HG03571 (cell line): ENCODE data around the gene MPEG1.

ENCODE experiments used
- ATAC-seq: cut with Tn5 transposase; IDR thresholded peaks from one replicate; pipeline ENCODE4 v1.9.1; 2021; ENCODE audit not compliant: unreplicated experiment

MPEG1 gene

DNA sequence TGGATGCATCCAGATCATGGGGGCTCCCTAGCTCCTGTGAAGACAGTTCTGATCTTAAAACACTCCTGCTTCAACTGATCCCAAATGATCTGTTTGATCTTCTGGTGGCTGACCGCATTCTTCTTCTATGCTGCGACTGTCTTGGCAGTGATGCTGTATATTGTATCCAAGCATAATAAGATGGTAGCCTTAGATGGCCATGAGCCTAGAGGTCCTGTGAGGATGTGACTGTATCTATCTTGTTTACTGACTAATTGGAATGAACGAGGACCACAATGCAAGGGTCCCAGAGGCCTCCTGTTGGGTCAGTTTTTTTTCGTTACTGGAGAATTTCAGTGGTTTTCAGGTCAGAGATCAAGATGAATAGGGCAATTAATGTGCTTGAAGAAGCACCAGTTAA lies 7.1 kb upstream of the MPEG1 start:
- ATAC-seq: no peak

GRCh38 chr11:59218893-59219292 lies 6.2 kb upstream of the MPEG1 start:
- no peak for ATAC-seq

DNA sequence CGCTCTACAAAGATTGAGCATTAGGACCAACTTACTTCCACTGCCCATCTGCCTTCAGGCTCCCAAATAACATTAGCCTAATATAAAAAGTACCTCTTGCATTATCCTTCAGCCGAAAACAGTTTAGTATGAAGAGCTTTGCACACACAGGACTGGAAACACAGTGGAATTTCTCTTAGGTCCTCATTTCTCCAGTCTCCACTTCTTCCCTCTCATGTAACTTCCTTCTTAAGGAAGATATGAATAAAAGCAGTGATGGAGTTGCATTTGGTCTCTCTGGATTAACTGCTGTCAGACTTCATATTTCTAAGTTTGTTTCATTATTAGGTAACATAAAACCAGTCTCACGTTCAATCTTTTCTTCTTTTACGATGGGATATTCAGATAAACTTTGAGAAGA lies 5.6 kb upstream of the MPEG1 start:
- ATAC-seq: no peak

DNA sequence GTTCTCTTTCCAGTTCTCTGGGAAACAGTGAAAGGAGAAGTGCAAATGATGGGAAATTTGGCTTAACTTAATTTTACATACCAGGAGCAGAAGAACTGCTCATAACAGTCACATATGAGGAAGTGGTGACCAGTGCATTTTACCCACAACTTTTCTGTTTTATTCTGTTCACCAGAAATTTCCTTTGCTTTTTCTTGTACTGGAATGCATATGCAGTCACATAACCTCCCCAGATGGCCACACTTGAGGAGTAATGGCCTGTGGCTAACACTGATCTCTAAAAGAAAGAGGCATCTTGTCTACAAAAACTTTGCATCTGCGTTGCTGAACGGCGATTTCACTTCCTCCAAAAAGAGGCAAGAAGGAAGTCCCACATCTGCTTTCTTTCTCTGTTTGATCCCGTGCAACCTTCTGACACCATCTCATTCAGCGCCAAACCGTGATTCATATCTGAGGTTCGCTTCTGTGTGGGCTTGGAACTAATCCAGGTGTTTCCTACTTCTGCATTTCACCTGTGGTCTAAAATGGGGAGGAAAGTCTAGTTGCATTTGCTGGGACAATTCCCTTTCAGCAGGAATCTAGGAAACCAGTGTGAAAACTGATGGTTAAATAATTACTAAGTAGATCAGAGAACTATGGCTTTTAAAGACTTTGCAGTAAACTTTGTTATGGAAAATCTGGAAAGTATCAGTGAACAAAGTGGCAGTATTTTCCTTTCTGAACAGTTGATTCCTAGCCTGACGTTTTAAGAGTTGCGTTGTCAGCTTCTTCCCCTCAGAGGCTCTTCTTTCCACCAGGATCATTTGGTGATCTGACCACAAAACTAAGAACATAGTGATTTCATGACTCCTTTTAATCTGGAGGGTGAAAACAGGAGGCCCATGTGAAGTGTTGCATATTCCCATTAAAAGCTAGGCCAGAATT lies 4.2 kb upstream of the MPEG1 start:
- ATAC-seq: peak; percentile 93

DNA sequence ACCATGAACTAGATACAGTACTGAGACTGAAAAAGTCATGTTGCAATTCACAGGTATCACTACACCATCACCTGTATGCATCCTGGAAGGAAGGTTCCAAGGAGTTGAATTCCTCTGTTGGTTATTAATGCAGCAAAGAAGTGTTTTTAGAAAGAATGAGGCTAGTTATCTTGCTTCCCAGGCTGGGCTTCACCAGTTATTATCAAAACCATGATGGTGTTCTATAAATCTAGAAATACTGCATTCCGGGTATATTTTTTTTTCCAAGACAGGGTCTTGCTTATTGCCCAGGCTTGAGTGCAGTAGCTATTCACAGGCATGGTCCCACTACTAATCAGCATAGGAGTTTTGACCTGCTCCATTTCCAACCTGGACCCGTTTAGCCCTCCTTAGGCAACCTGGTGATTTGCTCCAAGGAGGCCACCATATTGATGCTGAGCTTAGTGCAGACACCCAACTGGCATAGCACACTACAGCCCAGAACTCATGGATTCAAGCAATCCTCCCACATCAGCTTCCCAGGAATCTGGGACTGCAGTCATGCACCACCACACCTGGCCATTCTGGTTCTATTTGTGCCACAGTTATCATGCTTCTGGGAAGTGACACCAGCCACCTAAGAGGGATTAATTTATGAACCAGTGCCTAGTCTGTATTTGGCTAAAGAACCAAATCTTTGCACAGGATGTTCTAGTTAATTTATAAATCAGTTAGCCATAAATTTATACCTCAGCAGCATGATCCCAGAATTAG lies 1.6 kb upstream of the MPEG1 start:
- ATAC-seq: no peak

- no peak for ATAC-seq
Measured at GRCh38 chr11:59212222-59212621, 505 bp downstream of the MPEG1 start.

GRCh38 chr11:59208956-59209355 lies 3.8 kb downstream of the MPEG1 start:
- no peak for ATAC-seq

- ATAC-seq: peak; percentile 58
Measured at GRCh38 chr11:59207988-59208451, 4.7 kb downstream of the MPEG1 start.

- no peak for ATAC-seq
Measured at GRCh38 chr11:59206635-59207034, 6.1 kb downstream of the MPEG1 start.

DNA sequence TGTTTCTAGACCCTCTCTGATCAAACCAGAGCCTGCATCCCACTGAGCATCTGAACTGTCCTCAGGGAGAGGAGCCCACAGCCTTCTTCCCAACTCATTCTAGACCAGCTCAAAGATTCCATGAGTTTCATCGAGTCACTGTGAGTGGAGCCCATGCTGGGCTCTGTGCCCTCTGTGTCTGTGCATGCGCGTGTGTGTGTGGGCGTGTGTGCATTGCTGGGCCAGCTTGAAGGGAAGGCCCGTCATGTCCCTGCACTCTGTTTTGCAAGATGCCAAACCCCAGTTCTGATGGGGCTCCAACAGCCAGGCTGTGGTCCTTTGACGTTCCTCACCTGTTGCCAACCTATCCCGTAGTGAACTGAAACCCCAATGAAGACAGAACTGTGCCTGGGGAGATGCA lies 7.1 kb downstream of the MPEG1 start:
- no peak for ATAC-seq

DNA sequence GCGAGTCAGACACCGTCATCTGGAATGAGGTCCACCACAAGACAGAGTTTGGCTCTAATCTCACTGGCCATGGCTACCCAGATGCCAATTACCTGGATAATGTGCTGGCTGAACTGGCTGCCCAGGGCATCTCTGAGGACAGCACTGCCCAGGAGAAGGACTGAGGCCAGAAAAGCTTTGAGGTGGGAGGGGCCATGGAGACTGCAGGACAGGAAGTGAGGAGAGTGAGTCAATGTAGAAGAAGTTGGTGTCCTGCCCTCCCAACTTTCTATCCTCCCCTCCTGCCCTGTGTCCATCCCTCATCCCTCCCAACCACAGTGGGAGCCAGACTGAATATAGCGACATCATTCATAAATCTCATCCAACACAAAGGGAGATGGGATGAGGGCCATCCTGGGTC lies 8.0 kb downstream of the MPEG1 start:
- no peak for ATAC-seq

DNA sequence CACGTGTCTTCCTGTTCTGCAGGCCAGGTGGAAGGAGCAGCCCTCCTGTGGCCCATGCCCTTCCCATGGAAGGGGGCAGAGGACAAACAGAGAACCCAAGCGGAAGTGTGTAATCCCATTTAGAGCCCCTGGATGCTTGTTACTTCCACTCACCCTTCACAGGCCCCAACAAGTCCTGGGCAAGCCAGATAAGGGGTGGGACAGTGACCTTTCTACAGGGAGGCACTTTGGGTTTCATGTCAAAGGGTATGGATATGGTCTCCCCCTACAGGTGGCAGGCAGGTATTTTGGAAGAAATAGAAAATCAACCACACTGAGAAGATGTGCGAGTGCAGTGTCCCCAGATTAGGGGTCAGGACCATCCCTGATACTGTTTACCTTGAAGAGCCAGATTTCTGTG lies 11.4 kb downstream of the MPEG1 start:
- no peak for ATAC-seq

GRCh38 chr11:59200423-59200746 lies 12.3 kb downstream of the MPEG1 start:
- ATAC-seq: no peak

GRCh38 chr11:59199546-59200422 lies 12.9 kb downstream of the MPEG1 start:
- ATAC-seq: peak; percentile 65

DNA sequence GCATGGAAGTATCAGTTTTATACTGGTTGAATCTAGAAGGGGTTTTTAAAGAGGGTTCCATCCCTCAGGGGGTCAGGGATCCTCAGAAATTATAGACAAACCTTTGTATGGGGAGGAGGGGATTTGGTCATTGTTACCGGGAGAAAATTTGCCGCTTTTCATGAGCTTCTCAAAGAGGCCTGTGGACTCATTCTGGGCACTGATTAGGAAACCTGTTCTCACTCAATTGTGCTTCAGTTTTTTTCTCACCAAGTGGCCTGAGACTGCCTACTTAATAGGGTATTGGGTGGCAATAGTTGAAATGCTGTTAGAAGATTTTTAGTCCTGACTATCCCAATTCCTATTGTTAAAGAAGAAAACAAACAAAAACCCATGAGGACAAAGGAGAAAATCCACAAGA lies 14.0 kb downstream of the MPEG1 start:
- no peak for ATAC-seq

DNA sequence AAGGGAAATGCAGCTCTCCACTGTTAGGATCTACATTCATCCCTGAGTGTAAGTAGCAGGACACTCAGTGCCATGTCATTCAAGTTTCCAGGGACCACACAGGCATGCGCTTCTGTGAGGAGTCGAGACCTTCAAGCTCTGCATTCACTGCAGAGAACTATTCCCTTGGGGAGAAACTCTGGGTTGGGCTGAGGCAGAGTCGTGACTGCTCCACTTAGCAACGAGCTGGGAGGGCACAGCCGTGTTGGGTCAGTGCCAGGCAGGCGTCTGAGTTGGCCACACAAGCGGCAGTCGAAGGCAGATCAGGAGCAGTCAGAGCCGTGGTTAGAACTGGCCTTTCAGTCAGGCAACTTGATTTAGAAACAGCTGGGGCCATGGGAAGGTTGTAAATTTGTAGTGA lies 14.7 kb downstream of the MPEG1 start:
- no peak for ATAC-seq

GRCh38 chr11:59196777-59197176 lies 15.9 kb downstream of the MPEG1 start:
- no peak for ATAC-seq

GRCh38 chr11:59195586-59195985 lies 17.1 kb downstream of the MPEG1 start:
- no peak for ATAC-seq

GRCh38 chr11:59193587-59194130 lies 19.1 kb downstream of the MPEG1 start:
- ATAC-seq: no peak

DNA sequence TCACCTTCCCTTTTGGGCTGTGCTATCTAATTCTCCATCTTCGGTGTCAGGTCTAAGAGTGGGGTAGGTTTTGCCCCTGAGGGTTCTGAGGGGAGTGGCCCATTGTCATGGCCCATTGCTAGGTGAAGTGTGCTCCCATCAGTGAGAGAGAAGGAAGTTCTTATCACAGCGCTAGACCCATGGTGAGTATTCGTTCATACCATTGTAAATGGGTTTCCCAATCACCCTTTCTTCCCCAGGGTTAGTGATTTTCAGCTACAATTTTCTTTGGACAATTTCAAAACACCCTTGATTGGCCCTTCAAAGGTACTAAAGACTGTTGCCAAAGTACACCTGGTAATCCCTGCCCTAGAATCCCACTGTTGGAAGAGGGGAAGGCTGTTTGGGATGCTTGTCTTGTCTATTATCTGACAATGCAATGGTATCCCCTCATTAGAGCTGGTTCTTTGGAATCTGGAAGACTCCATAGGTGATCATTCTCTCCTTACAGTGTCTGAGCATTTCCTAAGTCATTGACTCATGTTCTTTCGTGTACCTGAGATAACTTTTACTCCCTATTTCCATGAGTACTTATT lies 20.2 kb downstream of the MPEG1 start:
- ATAC-seq: no peak

GRCh38 chr11:59191890-59192289 lies 20.8 kb downstream of the MPEG1 start:
- no peak for ATAC-seq
